Activated CD8-positive, alpha-beta memory T cell treated with anti-CD3 and anti-CD28 coated beads for 24 hours (primary cell): Measurements from ENCODE around the gene GLI3.

Source experiments
- DNase-seq: peaks from one replicate; pipeline ENCODE4 v3.0.0-alpha.2; 2020

GLI3 gene

GRCh38 chr7:42099470-42100155 is 137.4 kb downstream of the GLI3 start:
- no peak for DNase-seq

- no peak for DNase-seq
These were observed 137.9 kb downstream of the GLI3 start for GRCh38 chr7:42099066-42099465.

- DNase-seq = no peak
These were observed 139.3 kb downstream of the GLI3 start for GRCh38 chr7:42097752-42098151.

- no peak for DNase-seq
These were observed 140.1 kb downstream of the GLI3 start for GRCh38 chr7:42096681-42097561.

GRCh38 chr7:42096268-42096667 is 140.7 kb downstream of the GLI3 start:
- DNase-seq = no peak

GRCh38 chr7:42095791-42096190 is 141.2 kb downstream of the GLI3 start:
- no peak for DNase-seq

- DNase-seq = no peak
These were observed 143.6 kb downstream of the GLI3 start for GRCh38 chr7:42093349-42093905.

GRCh38 chr7:42091461-42092291 is 145.3 kb downstream of the GLI3 start:
- no peak for DNase-seq

GRCh38 chr7:42090806-42091205 is 146.2 kb downstream of the GLI3 start:
- no peak for DNase-seq

- no peak for DNase-seq
These were observed 147.0 kb downstream of the GLI3 start for GRCh38 chr7:42090056-42090455.

- no peak for DNase-seq
These were observed 149.4 kb downstream of the GLI3 start for GRCh38 chr7:42087616-42088015.

GRCh38 chr7:42085531-42085930 is 151.5 kb downstream of the GLI3 start:
- DNase-seq = no peak

- DNase-seq = no peak
These were observed 152.7 kb downstream of the GLI3 start for GRCh38 chr7:42084263-42084662.

- no peak for DNase-seq
These were observed 153.7 kb downstream of the GLI3 start for GRCh38 chr7:42083284-42083683.

- DNase-seq = no peak
These were observed 154.9 kb downstream of the GLI3 start for GRCh38 chr7:42082144-42082543.

GRCh38 chr7:42081671-42082070 is 155.3 kb downstream of the GLI3 start:
- DNase-seq = no peak

- DNase-seq = no peak
These were observed 156.0 kb downstream of the GLI3 start for GRCh38 chr7:42080841-42081586.

- no peak for DNase-seq
These were observed 159.5 kb downstream of the GLI3 start for GRCh38 chr7:42077271-42078135.

- no peak for DNase-seq
These were observed 160.1 kb downstream of the GLI3 start for GRCh38 chr7:42076870-42077269.

GRCh38 chr7:42075418-42075817 is 161.6 kb downstream of the GLI3 start:
- no peak for DNase-seq

- DNase-seq = no peak
These were observed 162.9 kb downstream of the GLI3 start for GRCh38 chr7:42074076-42074475.
